SK-N-MC (cell line): ENCODE results near the gene IGFN1.

Source experiments
- EZH2 ChIP-seq: fragments of 200-600 bp; sonication (generic); IDR thresholded peaks from one replicate; pipeline ENCODE4 v1.6.1; 2017; ENCODE audit warnings: antibody characterized with exemption
- POLR2AphosphoS5 ChIP-seq: IDR thresholded peaks from 2 replicates; pipeline ENCODE4 v1.6.1; 2012; ENCODE audit warnings: mild to moderate bottlenecking, low read depth, low read length, borderline replicate concordance

DNA sequence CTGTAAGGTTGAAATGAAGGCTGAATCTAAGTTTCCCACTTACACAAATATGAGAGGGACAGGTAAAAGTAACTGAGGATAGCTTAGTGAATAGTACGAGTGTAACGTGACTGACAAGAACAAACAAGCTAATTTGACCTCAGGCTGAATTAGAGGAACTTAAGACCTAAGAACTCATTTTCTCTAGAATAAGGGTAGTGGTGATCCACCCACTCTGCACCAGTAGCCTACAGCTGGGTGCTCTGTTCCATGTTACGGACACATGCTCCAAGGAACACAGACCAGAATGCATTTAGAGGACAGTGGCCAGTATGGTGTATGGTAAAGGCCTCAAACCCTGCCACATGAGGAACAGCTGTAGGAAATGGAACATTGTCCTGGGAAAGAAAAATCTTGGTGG is 21.4 kb upstream of the IGFN1 start:
- TF ChIP-seq EZH2 (no peak), POLR2AphosphoS5 (no peak)
